GM10248 (cell line): ENCODE measurements around the gene MYO15A.

Experiments used
- CTCF ChIA-PET: fragments of 300-600 bp; sonication (Branson Sonifier 250); formaldehyde crosslinking; extraction: SDS; loops from one replicate; lab custom pipeline; 2021; ENCODE audit warnings: antibody characterized with exemption; lab: Yijun Ruan, JAX
- POLR2A ChIA-PET: fragments of 350-650 bp; sonication (Branson Sonifier 250); formaldehyde crosslinking; extraction: SDS; loops from one replicate; lab custom pipeline; 2020; ENCODE audit warnings: antibody characterized with exemption; lab: Yijun Ruan, JAX
- DNase-seq: peaks from one replicate; pipeline ENCODE4 v3.0.0; 2012; ENCODE audit errors: extremely low spot score
- TF ChIP-seq, protein P1 (sequence below): IDR thresholded peaks from 2 replicates; pipeline ENCODE4 v1.5.1; 2012; ENCODE audit warnings: mild to moderate bottlenecking, low read depth; ENCODE audit errors: extremely low read depth, missing control alignments, control extremely low read depth

The MYO15A gene

DNA sequence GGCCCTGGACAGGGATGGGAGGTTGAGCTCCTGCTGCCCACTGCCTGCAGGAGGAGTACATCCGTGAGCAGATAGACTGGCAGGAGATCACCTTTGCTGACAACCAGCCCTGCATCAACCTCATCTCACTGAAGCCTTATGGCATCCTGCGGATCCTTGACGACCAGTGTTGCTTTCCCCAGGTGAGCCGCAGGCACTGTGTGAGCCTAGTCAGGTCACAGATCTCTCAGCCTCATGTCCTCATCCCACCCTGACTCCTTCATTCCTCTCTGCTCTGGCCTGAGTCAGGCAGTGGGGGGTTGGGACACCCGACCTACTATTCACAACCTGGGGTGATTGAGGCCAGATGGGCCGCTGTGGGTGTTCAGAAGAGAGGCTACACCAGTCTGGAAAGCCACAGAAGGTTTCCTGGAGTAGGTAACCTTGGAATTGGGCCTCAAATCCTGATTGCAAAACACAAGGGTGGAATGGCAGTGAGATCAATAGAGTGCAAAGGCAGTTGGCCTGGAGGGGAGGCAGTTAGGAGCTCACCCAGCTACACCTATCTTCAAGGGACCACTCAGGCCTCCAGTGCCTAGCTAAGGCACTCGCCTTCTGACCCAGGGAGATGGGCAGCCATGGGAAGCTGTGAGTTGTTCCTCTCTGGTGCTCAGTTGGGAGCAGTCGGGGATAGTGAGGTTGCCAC lies 29.7 kb downstream of the MYO15A start:
- POLR2A ChIA-PET = no interaction called here
- TF ChIP-seq, protein P1, sequence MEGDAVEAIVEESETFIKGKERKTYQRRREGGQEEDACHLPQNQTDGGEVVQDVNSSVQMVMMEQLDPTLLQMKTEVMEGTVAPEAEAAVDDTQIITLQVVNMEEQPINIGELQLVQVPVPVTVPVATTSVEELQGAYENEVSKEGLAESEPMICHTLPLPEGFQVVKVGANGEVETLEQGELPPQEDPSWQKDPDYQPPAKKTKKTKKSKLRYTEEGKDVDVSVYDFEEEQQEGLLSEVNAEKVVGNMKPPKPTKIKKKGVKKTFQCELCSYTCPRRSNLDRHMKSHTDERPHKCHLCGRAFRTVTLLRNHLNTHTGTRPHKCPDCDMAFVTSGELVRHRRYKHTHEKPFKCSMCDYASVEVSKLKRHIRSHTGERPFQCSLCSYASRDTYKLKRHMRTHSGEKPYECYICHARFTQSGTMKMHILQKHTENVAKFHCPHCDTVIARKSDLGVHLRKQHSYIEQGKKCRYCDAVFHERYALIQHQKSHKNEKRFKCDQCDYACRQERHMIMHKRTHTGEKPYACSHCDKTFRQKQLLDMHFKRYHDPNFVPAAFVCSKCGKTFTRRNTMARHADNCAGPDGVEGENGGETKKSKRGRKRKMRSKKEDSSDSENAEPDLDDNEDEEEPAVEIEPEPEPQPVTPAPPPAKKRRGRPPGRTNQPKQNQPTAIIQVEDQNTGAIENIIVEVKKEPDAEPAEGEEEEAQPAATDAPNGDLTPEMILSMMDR = no peak
- no peak for DNase-seq
- CTCF ChIA-PET = interaction anchor here (2.0 to 5.8 kb wide), 2 partner anchors 9 to 45 kb away, joined by 4 to 51 read pairs; partner anchors contain the start of gene ALKBH5

GRCh38 chr17:18139092-18139491 lies 30.5 kb downstream of the MYO15A start:
- no peak for DNase-seq
- TF ChIP-seq, protein P1 = no peak
- ChIA-PET POLR2A (no interaction called here), CTCF (interaction anchor here (2.0 to 5.8 kb wide), 3 partner anchors 9 to 44 kb away, joined by 4 to 51 read pairs (median 5); partner anchors contain the start of gene ALKBH5)

DNA sequence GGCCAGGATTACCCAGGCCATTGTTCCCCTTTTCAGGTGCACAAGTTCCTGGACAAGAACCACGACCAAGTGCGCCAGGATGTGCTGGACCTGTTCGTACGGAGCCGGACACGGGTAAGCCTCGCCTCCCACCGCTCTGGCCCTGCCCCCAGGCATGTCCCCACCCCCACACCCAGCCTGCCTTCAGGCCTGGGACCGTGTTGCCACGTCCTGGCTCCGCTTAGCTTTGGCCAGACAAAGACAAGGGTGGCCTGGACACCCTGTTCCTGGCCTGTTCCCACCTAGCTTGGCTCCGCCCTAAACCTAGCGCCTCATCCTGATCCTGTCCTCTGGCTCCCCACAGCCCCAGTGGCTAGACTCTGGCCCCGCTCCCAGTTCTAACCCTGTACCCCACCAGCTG lies 30.9 kb downstream of the MYO15A start:
- TF ChIP-seq, protein P1 = no peak
- POLR2A ChIA-PET = interaction anchor here (0.9 kb wide), 1 partner anchor 44 kb away, joined by 3 read pairs; the partner anchor contains the start of gene ALKBH5
- no peak for DNase-seq
- CTCF ChIA-PET = interaction anchor here (1.8 to 5.8 kb wide), 6 partner anchors 10 to 50 kb away, joined by 5 to 51 read pairs (median 8); partner anchors contain the start of gene ALKBH5

GRCh38 chr17:18139949-18140348 lies 31.4 kb downstream of the MYO15A start:
- POLR2A ChIA-PET = interaction anchor here (0.9 kb wide), 1 partner anchor 44 kb away, joined by 3 read pairs; the partner anchor contains the start of gene ALKBH5
- CTCF ChIA-PET = interaction anchor here (0.9 to 5.8 kb wide), 9 partner anchors 10 to 84 kb away, joined by 3 to 51 read pairs (median 5); partner anchors contain the start of gene ALKBH5
- TF ChIP-seq, protein P1 = peak; percentile 45
- peak; percentile 65 for DNase-seq

GRCh38 chr17:18140648-18141047 lies 32.1 kb downstream of the MYO15A start:
- POLR2A ChIA-PET = no interaction called here
- CTCF ChIA-PET = interaction anchor here (0.7 to 5.8 kb wide), 17 partner anchors 9 to 83 kb away, joined by 3 to 51 read pairs (median 5); partner anchors contain the start of gene ALKBH5
- TF ChIP-seq, protein P1 = no peak
- no peak for DNase-seq

DNA sequence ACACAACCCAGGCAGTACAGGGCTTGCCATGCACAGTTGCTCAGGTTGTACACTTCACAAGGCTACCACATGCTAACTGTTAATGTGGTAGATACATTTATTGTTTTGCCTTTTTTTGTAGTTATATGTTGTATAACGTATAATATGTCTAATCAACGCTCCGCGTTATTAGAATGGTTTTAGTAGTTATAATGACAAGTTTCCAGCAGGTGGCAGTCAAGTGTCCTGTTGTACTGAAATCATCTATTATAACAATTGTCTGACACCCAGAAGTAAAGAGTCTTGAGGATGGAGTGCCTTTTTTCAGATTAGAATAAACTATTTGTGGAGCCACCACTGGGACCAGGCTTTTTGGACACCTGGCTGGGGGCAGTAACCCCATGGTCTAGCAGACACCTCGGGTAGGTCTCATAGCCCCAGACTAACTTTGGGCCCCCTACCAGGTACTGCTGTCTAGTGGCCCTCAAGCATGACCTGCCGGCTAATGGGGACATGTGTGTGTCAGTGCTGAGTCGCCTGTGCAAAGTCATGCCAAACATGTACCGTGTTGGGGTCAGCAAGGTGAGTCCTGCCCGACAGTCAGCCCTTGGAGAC lies 32.8 kb downstream of the MYO15A start:
- CTCF ChIA-PET = interaction anchor here (0.6 to 5.8 kb wide), 32 partner anchors 8 to 90 kb away, joined by 3 to 51 read pairs (median 4); partner anchors contain the start of gene ALKBH5

More for the DNA sequence above, 32.8 kb downstream of the MYO15A start:
- DNase-seq = peak; percentile 78
- POLR2A ChIA-PET = no interaction called here
- TF ChIP-seq, protein P1 = peak; percentile 60
